Measurements from ENCODE around the gene ACVR1. TPM values are rescaled to one million over a fixed set of nuclear protein-coding genes. Genes with fewer than 3 reads are reported as not detected.

Gene ACVR1
- polyA plus RNA-seq, 1 of the 3 experiments (the other 2 are of a cell fraction) = 22.4 TPM

GRCh38 chr2:157843081-157843480, 33.0 kb downstream of the ACVR1 start:
- 100% methylated on average over 1 of the region's 1 CpG for WGBS (ENCODE audit: low lambda C conversion rate)
- no peak for DNase-seq
- no peaks in the 10 kb centered on the region for H3K27me3 ChIP-seq (ENCODE audit: insufficient read depth)
- no peak overlapping the region for H3K4me2 ChIP-seq
- no peak overlapping the region for H3K4me3 ChIP-seq (ENCODE audit: low read depth in 2 of 2, low read length in 1 of 2)
- H2AFZ ChIP-seq (ENCODE audit: low read depth) = no peak overlapping the region
- ChIA-PET POLR2A (no interaction called here), CTCF (interaction anchor here (1.7 kb wide), 1 partner anchor 33 kb away, joined by 4 read pairs; the partner anchor contains the start of gene ACVR1)
- H4K20me1 ChIP-seq (ENCODE audit: insufficient read depth) = peaks cover 4% of the 10 kb centered on the region; the same call in 1 of the 2 replicates
- peaks cover 24 to 33% of the 10 kb centered on the region in 2 experiments for H3K4me1 ChIP-seq (ENCODE audit: control insufficient read depth in 1 of 2, insufficient read depth in 2 of 2, low read depth in 1 of 2, low read length in 1 of 2)
- H3K79me2 ChIP-seq (ENCODE audit: insufficient read depth) = peaks cover 58% of the 10 kb centered on the region
- TF ChIP-seq GABPA (IDR thresholded peaks at IDR 0.05; ENCODE audit: low read depth) = no peak
- TF ChIP-seq TAF1 (IDR thresholded peaks at IDR 0.05; ENCODE audit: borderline replicate concordance, low read depth, low read length) = no peak
- no peak for TF ChIP-seq SIN3A (IDR thresholded peaks at IDR 0.05; ENCODE audit: borderline replicate concordance, low read depth, low read length)
- no peak for TF ChIP-seq CTCF (IDR thresholded peaks at IDR 0.05)
- TF ChIP-seq TCF12 (IDR thresholded peaks at IDR 0.05) = no peak
- no peak for TF ChIP-seq FOXJ3 (CRISPR knock-in tag; IDR thresholded peaks at IDR 0.05)
- TF ChIP-seq JUND (IDR thresholded peaks at IDR 0.05) = no peak
- TF ChIP-seq ZBTB33 (IDR thresholded peaks at IDR 0.05; ENCODE audit: borderline replicate concordance, low read depth) = no peak
- TF ChIP-seq MEF2A (IDR thresholded peaks at IDR 0.05; ENCODE audit: borderline replicate concordance, low read depth) = no peak
- no peak for TF ChIP-seq PBX3 (IDR thresholded peaks at IDR 0.05)
- no peak for TF ChIP-seq IRF3 (IDR thresholded peaks at IDR 0.05; ENCODE audit: low read depth, low read length)
- TF ChIP-seq NFIC (IDR thresholded peaks at IDR 0.05; ENCODE audit: borderline replicate concordance) = no peak
- no peak for TF ChIP-seq RXRA (IDR thresholded peaks at IDR 0.05; ENCODE audit: borderline replicate concordance, low read depth)
- TF ChIP-seq NRF1 (IDR thresholded peaks at IDR 0.05; ENCODE audit: low read depth, low read length) = no peak
- no peak for TF ChIP-seq USF1 (IDR thresholded peaks at IDR 0.05; ENCODE audit: borderline replicate concordance, low read depth)
- no peak for TF ChIP-seq YY1 (IDR thresholded peaks at IDR 0.05; ENCODE audit: low read depth)
- no peak for TF ChIP-seq FOXM1 (IDR thresholded peaks at IDR 0.05; ENCODE audit: low read depth)
- TF ChIP-seq MAX (IDR thresholded peaks at IDR 0.05; ENCODE audit: low read depth) = no peak
- no peaks in the 10 kb centered on the region for H3K9me3 ChIP-seq
- no peak overlapping the region for H3K9ac ChIP-seq
- H3K27ac ChIP-seq (ENCODE audit: low read depth in 2 of 2, low read length in 1 of 2) = no peak overlapping the region; a peak in 1 of 4 replicates
- H3K9me2 ChIP-seq = no peaks in the 10 kb centered on the region
- H3F3A ChIP-seq (replicated peaks; ENCODE audit: insufficient read depth) = peaks cover 23% of the 10 kb centered on the region
- H3K36me3 ChIP-seq (replicated peaks in 1 of 2; ENCODE audit: control insufficient read depth in 1 of 2, insufficient read depth in 2 of 2, low read length in 1 of 2) = peaks cover 2 to 6% of the 10 kb centered on the region in 2 experiments

Measured in SK-N-SH (cell line).